HG02678 (cell line): Measurements from ENCODE around the gene DENND1A.

Source experiments
- ATAC-seq: cut with Tn5 transposase; IDR thresholded peaks from one replicate; pipeline ENCODE4 v1.9.1; 2021; ENCODE audit warnings: mild to moderate bottlenecking, moderate library complexity; ENCODE audit not compliant: unreplicated experiment

Gene DENND1A

GRCh38 chr9:123350590-123351310 lies 579.2 kb downstream of the DENND1A start:
- ATAC-seq, result no peak

- ATAC-seq, result peak; percentile 61
These were observed 580.0 kb downstream of the DENND1A start for GRCh38 chr9:123349691-123350480.

- no peak for ATAC-seq
These were observed 580.9 kb downstream of the DENND1A start for GRCh38 chr9:123349033-123349432.

- ATAC-seq, result no peak
These were observed 581.5 kb downstream of the DENND1A start for GRCh38 chr9:123348317-123348992.

GRCh38 chr9:123347289-123348060 lies 582.5 kb downstream of the DENND1A start:
- ATAC-seq, result no peak

- no peak for ATAC-seq
These were observed 583.1 kb downstream of the DENND1A start for GRCh38 chr9:123346826-123347225.

- no peak for ATAC-seq
These were observed 583.9 kb downstream of the DENND1A start for GRCh38 chr9:123346026-123346425.

- ATAC-seq, result no peak
These were observed 584.4 kb downstream of the DENND1A start for GRCh38 chr9:123345567-123345955.

- ATAC-seq, result no peak
These were observed 585.6 kb downstream of the DENND1A start for GRCh38 chr9:123344192-123344949.

- ATAC-seq, result no peak
These were observed 586.3 kb downstream of the DENND1A start for GRCh38 chr9:123343443-123344191.

- no peak for ATAC-seq
These were observed 587.7 kb downstream of the DENND1A start for GRCh38 chr9:123342247-123342646.

- no peak for ATAC-seq
These were observed 588.1 kb downstream of the DENND1A start for GRCh38 chr9:123341816-123342215.

- peak; percentile 39 for ATAC-seq
These were observed 590.0 kb downstream of the DENND1A start for GRCh38 chr9:123339666-123340510.

- peak; percentile 66 for ATAC-seq
These were observed 590.9 kb downstream of the DENND1A start for GRCh38 chr9:123338710-123339665.

GRCh38 chr9:123337971-123338370 lies 592.0 kb downstream of the DENND1A start:
- no peak for ATAC-seq

GRCh38 chr9:123336959-123337358 lies 593.0 kb downstream of the DENND1A start:
- no peak for ATAC-seq

- no peak for ATAC-seq
These were observed 593.5 kb downstream of the DENND1A start for GRCh38 chr9:123336449-123336848.

GRCh38 chr9:123335986-123336329 lies 594.0 kb downstream of the DENND1A start:
- ATAC-seq, result no peak
